K562 (cell line): Measurements from ENCODE around the gene NTM. TPM values are rescaled to one million over a fixed set of nuclear protein-coding genes. Genes with fewer than 3 reads are reported as not detected.

Experiments
- ATAC-seq: fragments of 200-7000 bp; cut with Tn5 transposase; 3 replicates; pipeline ENCODE4 v1.9.1; 2020; ENCODE audit warnings: moderate library complexity
- BruUV-seq: library from RNA; stranded (reverse); fragments of 400-500 nt; replicated peaks from 2 replicates; lab custom pipeline; 2021; lab: Mats Ljungman, UMichigan
- CTCF ChIA-PET: fragments of 300-600 bp; formaldehyde crosslinking; extraction: SDS; loops from one replicate; lab custom pipeline; 2021; ENCODE audit warnings: low intra/inter-chr PET ratio; lab: Yijun Ruan, JAX
- POLR2A ChIA-PET: fragments of 300-600, 350-650 bp; sonication (Branson Sonifier 250); formaldehyde crosslinking; extraction: SDS; loops from one replicate; lab custom pipeline; 2021; ENCODE audit warnings: antibody characterized with exemption, inconsistent platforms; lab: Yijun Ruan, JAX
- DNase-seq, 4 experiments: peaks; one replicate each; pipeline versions ENCODE4 v3.0.0 to v3.0.0-alpha.2; 2011 to 2018; ENCODE audit warnings: low spot score in 3 of 4, mixed read lengths in 3 of 4; ENCODE audit errors: extremely low read depth in 1 of 4
- FAIRE-seq: peaks from 2 replicates; lab custom pipeline; 2011; peaks lifted over from hg19 to GRCh38; lab: Jason Lieb, UNC
- H2AFZ ChIP-seq: 2 replicates; pipeline ENCODE4 v1.6.0; 2011; ENCODE audit warnings: low read depth, low read length, control low read depth, inconsistent platforms
- H3K27ac ChIP-seq: fragments of 200-600 bp; 3 replicates; pipeline ENCODE4 v1.8.0; 2011; ENCODE audit warnings: low read depth, mild to moderate bottlenecking, control low read depth, inconsistent platforms, low read length, moderate library complexity, mixed read lengths; ENCODE audit errors: extremely low read depth
- H3K27me3 ChIP-seq, 2 experiments: fragments of 300-600 bp in 1 of 2; 2 replicates in 1 of 2; 3 replicates in 1 of 2; pipeline versions ENCODE4 v1.6.0 to v1.8.0; 2011; ENCODE audit warnings: inconsistent platforms in 2 of 2, low read length in 2 of 2, mild to moderate bottlenecking in 1 of 2, mixed read lengths in 1 of 2, moderate library complexity in 1 of 2; ENCODE audit not compliant: control insufficient read depth in 2 of 2, insufficient read depth in 2 of 2
- H3K36me3 ChIP-seq: fragments of 300-600 bp; 3 replicates; pipeline ENCODE4 v1.8.0; 2011; ENCODE audit warnings: mild to moderate bottlenecking, low read length, inconsistent platforms; ENCODE audit not compliant: control insufficient read depth, insufficient read depth
- H3K4me1 ChIP-seq, 2 experiments: fragments of 200-600 bp in 1 of 2; replicated peaks in 1 of 2; 2 replicates in 1 of 2; 3 replicates in 1 of 2; pipeline versions ENCODE4 v1.5.1 to v1.8.0; 2011; ENCODE audit warnings: inconsistent platforms in 2 of 2, low read length in 2 of 2, mild to moderate bottlenecking in 1 of 2, mixed read lengths in 1 of 2, moderate library complexity in 1 of 2; ENCODE audit not compliant: control insufficient read depth in 2 of 2, insufficient read depth in 2 of 2
- H3K4me2 ChIP-seq: 2 replicates; pipeline ENCODE4 v1.6.1; 2011; ENCODE audit warnings: low read length, control low read depth, inconsistent platforms, mixed read lengths; ENCODE audit not compliant: insufficient read depth
- H3K4me3 ChIP-seq: fragments of 200-600 bp; sonication (generic), shearing (Covaris generic); 2 replicates; pipeline ENCODE4 v1.5.1; 2016; ENCODE audit warnings: control low read depth, inconsistent platforms
- H3K79me2 ChIP-seq: fragments of 200-600 bp; 3 replicates; pipeline ENCODE4 v1.8.0; 2011; ENCODE audit warnings: low read length, inconsistent platforms; ENCODE audit not compliant: control insufficient read depth, insufficient read depth
- H3K9ac ChIP-seq, 2 experiments: 2 replicates each; pipeline versions ENCODE4 v1.6.0 to v1.6.1; 2011; ENCODE audit warnings: low read depth in 2 of 2, low read length in 2 of 2, control low read depth in 1 of 2, inconsistent platforms in 1 of 2, mild to moderate bottlenecking in 1 of 2, mixed read lengths in 1 of 2; ENCODE audit not compliant: insufficient read depth in 1 of 2
- H3K9me1 ChIP-seq: one replicate; pipeline ENCODE4 v1.6.0; 2011; ENCODE audit warnings: inconsistent platforms, mild to moderate bottlenecking, low read length, moderate library complexity; ENCODE audit not compliant: control insufficient read depth, insufficient read depth
- H3K9me3 ChIP-seq: replicated peaks from 2 replicates; pipeline ENCODE4 v1.5.1; 2011; ENCODE audit warnings: low read depth, low read length, inconsistent platforms; ENCODE audit not compliant: control insufficient read depth, insufficient read depth
- H4K20me1 ChIP-seq: replicated peaks from 2 replicates; pipeline ENCODE4 v1.6.1; 2011; ENCODE audit warnings: low read length, inconsistent platforms, mixed read lengths; ENCODE audit not compliant: control insufficient read depth, insufficient read depth
- ATF1 ChIP-seq, 2 experiments: fragments of 450-650 bp in 1 of 2; IDR thresholded peaks; 2 replicates each; pipeline ENCODE4 v1.6.1; 2016; ENCODE audit warnings: missing compliant biosample characterization in 1 of 2, missing genetic modification characterization in 1 of 2
- BRD9 ChIP-seq: fragments of 450-650 bp; IDR thresholded peaks from 2 replicates; pipeline ENCODE4 v1.6.1; 2018; ENCODE audit warnings: low read depth; ENCODE audit not compliant: partially characterized antibody
- EHMT2 ChIP-seq: fragments of 450-650 bp; IDR thresholded peaks from 2 replicates; pipeline ENCODE4 v1.6.1; 2018; ENCODE audit warnings: antibody characterized with exemption
- FOXP1 ChIP-seq: sonication (generic); formaldehyde crosslinking; IDR thresholded peaks from 2 replicates; pipeline ENCODE4 v1.8.0; 2022; ENCODE audit warnings: mild to moderate bottlenecking, missing genetic modification reagents
- GATA2 ChIP-seq: sonication (generic); formaldehyde crosslinking; IDR thresholded peaks from 2 replicates; pipeline ENCODE4 v1.4.0; 2020; ENCODE audit warnings: mild to moderate bottlenecking, missing genetic modification reagents
- JUN ChIP-seq, 2 experiments: sonication (generic) in 1 of 2; formaldehyde crosslinking in 1 of 2; IDR thresholded peaks; 2 replicates each; pipeline versions ENCODE4 v1.6.1 to v1.8.0; 2012 to 2022; ENCODE audit warnings: borderline replicate concordance in 2 of 2, mild to moderate bottlenecking in 2 of 2, improper control_type of control experiment in 1 of 2, low read depth in 1 of 2, low read length in 1 of 2, missing genetic modification reagents in 1 of 2
- KDM1A ChIP-seq, 2 experiments: fragments of 450-650 bp; IDR thresholded peaks; 2 replicates each; pipeline ENCODE4 v1.6.1; 2016; ENCODE audit warnings: mild to moderate bottlenecking in 2 of 2
- KLF16 ChIP-seq: IDR thresholded peaks from 2 replicates; pipeline ENCODE4 v1.6.1; 2016; ENCODE audit warnings: antibody characterized with exemption
- MCM3 ChIP-seq: fragments of 450-650 bp; IDR thresholded peaks from 2 replicates; pipeline ENCODE4 v1.6.1; 2016
- NEUROD1 ChIP-seq: fragments of 150-350 bp; IDR thresholded peaks from 2 replicates; pipeline ENCODE4 v1.6.1; 2014; ENCODE audit warnings: borderline replicate concordance, low read length, low read depth; ENCODE audit not compliant: partially characterized antibody
- PRMT5 ChIP-seq: sonication (generic); formaldehyde crosslinking; IDR thresholded peaks from 2 replicates; pipeline ENCODE4 v1.5.0; 2020; ENCODE audit warnings: missing genetic modification reagents
- RFX1 ChIP-seq: fragments of 450-650 bp; IDR thresholded peaks from 2 replicates; pipeline ENCODE4 v1.6.1; 2016; ENCODE audit warnings: mild to moderate bottlenecking, moderate library complexity
- SMARCB1 ChIP-seq: IDR thresholded peaks from 2 replicates; pipeline ENCODE4 v1.6.1; 2011; ENCODE audit warnings: improper control_type of control experiment, low read depth; ENCODE audit not compliant: insufficient read length
- ZNF41 ChIP-seq: fragments of 250-450 bp; sonication (Bioruptor Pico); conservative IDR thresholded peaks from 2 replicates; pipeline ENCODE4 v1.4.0; 2020; ENCODE audit warnings: mild to moderate bottlenecking
- ZNF444 ChIP-seq: fragments of 250-450 bp; sonication (Bioruptor Pico); IDR thresholded peaks from 2 replicates; pipeline ENCODE4 v1.4.0; 2020; ENCODE audit warnings: mild to moderate bottlenecking, moderate library complexity
- ZNF589 ChIP-seq: fragments of 200-800 bp; sonication (Bioruptor generic); IDR thresholded peaks from 2 replicates; pipeline ENCODE4 v1.6.1; 2016; ENCODE audit warnings: low read depth, missing genetic modification characterization, missing compliant biosample characterization
- ZNF644 ChIP-seq: fragments of 200-800 bp; sonication (Bioruptor generic); IDR thresholded peaks from 2 replicates; pipeline ENCODE4 v1.6.1; 2016; ENCODE audit warnings: low read depth, missing genetic modification characterization, missing compliant biosample characterization
- ZNF780A ChIP-seq: fragments of 250-450 bp; sonication (Bioruptor Pico); IDR thresholded peaks from 2 replicates; pipeline ENCODE4 v1.5.0; 2021; ENCODE audit warnings: mild to moderate bottlenecking
- WGBS: fragments of 100-300 bp; shearing (Covaris generic); methylation state at CpG from one replicate; pipeline ENCODE4 v1.1.6; 2016; ENCODE audit warnings: low coverage, mixed read lengths; ENCODE audit not compliant: insufficient coverage; ENCODE audit errors: missing lambda C conversion rate; 5-methylcytosine and 5-hydroxymethylcytosine counted together
- in situ Hi-C: fragments of 300-500 bp; cut with MboI; formaldehyde crosslinking; loops from 4 replicates; pipeline ENCODE4 v1.15.0; 2018; ENCODE audit warnings: inconsistent platforms, mixed read lengths
- intact Hi-C: fragments of 100-400 bp; cut with micrococcal nuclease; formaldehyde crosslinking; loops from 2 replicates; pipeline ENCODE4 v1.14.2; 2022
- polyA plus RNA-seq, 8 experiments: library from polyadenylated mRNA; depleted of rRNA in 4 of 8; stranded (reverse) in 5 of 8; unstranded in 3 of 8; fragments of >200 nt; fragmentation: Nextera tagmentation in 2 of 8; fragmentation: Illumina TruSeq in 1 of 8; extraction: Ambion mirVana in 2 of 8; extraction: Trizol in 1 of 8; gene quantifications; 2 replicates each; pipeline versions ENCODE4 v1.2.1 to v1.2.3, GENCODE V29; 2011 to 2014; ENCODE audit warnings: inconsistent platforms in 1 of 8, missing spikeins in 1 of 8
- total RNA-seq, 7 experiments: library from RNA; depleted of rRNA in 6 of 7; stranded (reverse); fragments of >200 nt in 6 of 7; fragmentation: Illumina TruSeq in 2 of 7; extraction: Trizol in 2 of 7; gene quantifications; 2 replicates each; pipeline versions ENCODE4 v1.2.1 to v1.2.3, GENCODE V29; 2011 to 2021; ENCODE audit warnings: low replicate concordance in 1 of 7
- TF ChIP-seq, protein P1 (sequence below): fragments of 450-650 bp; formaldehyde crosslinking; IDR thresholded peaks from 2 replicates; pipeline ENCODE4 v1.4.0; 2020; ENCODE audit warnings: mild to moderate bottlenecking, moderate library complexity

NTM gene
- total and polyA plus RNA-seq, 9 of the 15 experiments (the other 6 are each of a cell fraction or from before 2014, with no cell fraction given), result not detected

DNA sequence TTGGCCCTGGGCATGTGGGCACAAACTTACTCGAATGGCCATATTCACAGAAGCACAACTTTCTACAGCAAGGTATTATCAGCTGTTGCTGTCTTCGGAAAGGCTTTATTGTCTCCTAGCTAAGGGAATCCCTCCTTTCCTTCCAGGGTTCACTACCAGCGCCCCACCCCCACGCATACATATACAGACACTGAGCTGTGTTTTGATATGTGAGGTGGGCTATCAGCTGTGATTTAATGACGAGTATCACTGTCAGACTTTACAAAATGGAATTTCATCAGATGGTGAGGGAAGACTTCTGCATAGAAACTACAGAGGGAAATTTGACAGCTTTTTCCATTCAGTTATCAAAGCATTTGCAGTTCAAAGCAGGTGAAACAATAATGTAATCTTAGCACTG is 730.2 kb downstream of the NTM start:
- WGBS, result 0% methylated on average over 5 of the region's 5 CpGs
- Histone ChIP-seq H3K4me2 (no peak overlapping the region), H2AFZ (no peak overlapping the region), H4K20me1 (no peaks in the 10 kb centered on the region), H3K4me3 (no peak overlapping the region), H3K27ac (no peak overlapping the region), H3K4me1 (no peaks in the 10 kb centered on the region), H3K9me1 (no peaks in the 10 kb centered on the region), H3K9me3 (no peaks in the 10 kb centered on the region), H3K27me3 (no peaks in the 10 kb centered on the region), H3K36me3 (no peaks in the 10 kb centered on the region), H3K79me2 (no peaks in the 10 kb centered on the region), H3K9ac (no peak overlapping the region)
- ATAC-seq, result no peak
- ChIA-PET POLR2A (interaction anchor here (0.7 kb wide), 1 partner anchor 196 kb away, joined by 3 read pairs; no protein-coding TSS in a partner anchor), CTCF (no interaction called here)
- TF ChIP-seq PRMT5 (CRISPR knock-in tag) (no peak), BRD9 (no peak), KDM1A (IDR thresholded peaks at IDR 0.05) (no peak), ATF1 (CRISPR knock-in tag; IDR thresholded peaks at IDR 0.05) (no peak), ATF1 (tag; IDR thresholded peaks at IDR 0.05) (no peak), GATA2 (CRISPR knock-in tag) (no peak), MCM3 (no peak), ZNF41 (no peak), KLF16 (no peak), RFX1 (no peak), ZNF589 (CRISPR knock-in tag) (no peak), ZNF780A (CRISPR knock-in tag) (no peak), SMARCB1 (no peak), NEUROD1 (no peak), ZNF444 (CRISPR knock-in tag) (no peak), JUN (IDR thresholded peaks at IDR 0.05; ENCODE audit: borderline replicate concordance, low read depth, low read length) (no peak), JUN (CRISPR knock-in tag; IDR thresholded peaks at IDR 0.05; ENCODE audit: borderline replicate concordance) (no peak), EHMT2 (no peak), FOXP1 (CRISPR knock-in tag) (no peak), ZNF644 (tag) (no peak)
- TF ChIP-seq, protein P1, sequence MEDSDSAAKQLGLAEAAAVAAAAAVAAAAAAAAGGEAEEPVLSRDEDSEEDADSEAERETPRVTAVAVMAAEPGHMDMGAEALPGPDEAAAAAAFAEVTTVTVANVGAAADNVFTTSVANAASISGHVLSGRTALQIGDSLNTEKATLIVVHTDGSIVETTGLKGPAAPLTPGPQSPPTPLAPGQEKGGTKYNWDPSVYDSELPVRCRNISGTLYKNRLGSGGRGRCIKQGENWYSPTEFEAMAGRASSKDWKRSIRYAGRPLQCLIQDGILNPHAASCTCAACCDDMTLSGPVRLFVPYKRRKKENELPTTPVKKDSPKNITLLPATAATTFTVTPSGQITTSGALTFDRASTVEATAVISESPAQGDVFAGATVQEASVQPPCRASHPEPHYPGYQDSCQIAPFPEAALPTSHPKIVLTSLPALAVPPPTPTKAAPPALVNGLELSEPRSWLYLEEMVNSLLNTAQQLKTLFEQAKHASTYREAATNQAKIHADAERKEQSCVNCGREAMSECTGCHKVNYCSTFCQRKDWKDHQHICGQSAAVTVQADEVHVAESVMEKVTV (CRISPR knock-in tag), result no peak
- no peak for DNase-seq
- BruUV-seq, result no TSS peak
- FAIRE-seq, result no peak
- in situ Hi-C loops (no loop called here), intact Hi-C loops (no loop called here)
